A172 (cell line): ENCODE measurements around the gene HTATIP2. TPM values are rescaled to one million over a fixed set of nuclear protein-coding genes. Genes with fewer than 3 reads are reported as not detected.

Source experiments
- total RNA-seq: library from RNA; depleted of rRNA; stranded (reverse); fragments of >200 nt; shearing (Covaris generic); gene quantifications from 2 replicates; pipeline ENCODE4 v1.2.3, GENCODE V29; 2014; rRNA removed

The HTATIP2 gene
- total RNA-seq, 1 experiment from 2014 or later: 36.9 TPM

Other genes with a start within 250 kb of the HTATIP2 start
- gene DBX1, start 203.2 kb upstream of the HTATIP2 start, total RNA-seq: not detected in 2 replicates
- 49.9 and 61.5 TPM in 2 replicates for gene PRMT3, start 24.0 kb downstream of the HTATIP2 start, total RNA-seq
- gene SLC6A5, start 235.9 kb downstream of the HTATIP2 start, total RNA-seq: not detected in 2 replicates